Measurements from ENCODE around the gene FHAD1. TPM values are rescaled to one million over a fixed set of nuclear protein-coding genes. Genes with fewer than 3 reads are reported as not detected.

The FHAD1 gene
- total RNA-seq, 2 experiments from 2014 or later: not detected

DNA sequence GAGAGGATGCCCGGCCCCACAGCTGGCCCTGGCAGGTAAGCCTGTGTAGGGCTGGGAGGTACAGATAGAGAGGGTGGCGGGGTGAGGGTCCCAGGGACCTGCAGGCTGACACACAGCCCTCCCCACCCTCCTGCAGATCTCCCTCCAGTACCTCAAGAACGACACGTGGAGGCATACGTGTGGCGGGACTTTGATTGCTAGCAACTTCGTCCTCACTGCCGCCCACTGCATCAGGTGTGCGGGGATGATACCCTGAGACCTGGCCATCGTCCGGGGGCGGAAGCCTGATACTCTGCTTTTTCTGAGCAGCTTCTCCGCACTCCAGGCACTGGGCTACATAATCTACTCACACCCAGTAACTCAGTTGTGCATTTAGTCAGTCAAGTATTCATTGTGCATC, 193.3 kb downstream of the FHAD1 start:
- ChIA-PET CTCF (interaction anchor here (1.8 kb wide), 1 partner anchor 9 kb away, joined by 8 read pairs; no protein-coding TSS in a partner anchor), POLR2A (no interaction called here)
- Mint-ChIP-seq H3K27ac (no peak overlapping the region), H3K9me3 (no peaks in the 10 kb centered on the region), H3K4me1 (ENCODE audit: low read depth) (no peaks in the 10 kb centered on the region), H3K36me3 (no peaks in the 10 kb centered on the region), H3K4me3 (no peak overlapping the region), H3K27me3 (no peaks in the 10 kb centered on the region)
- intact Hi-C loops (cut with micrococcal nuclease): no loop called here
- DNase-seq: no peak

GRCh38 chr1:15441247-15441646, 194.2 kb downstream of the FHAD1 start:
- H3K27ac Mint-ChIP-seq: no peak overlapping the region
- H3K9me3 Mint-ChIP-seq: no peaks in the 10 kb centered on the region
- DNase-seq: no peak
- H3K4me1 Mint-ChIP-seq (ENCODE audit: low read depth): no peaks in the 10 kb centered on the region
- peaks cover 2% of the 10 kb centered on the region for H3K27me3 Mint-ChIP-seq
- ChIA-PET CTCF (interaction anchor here (0.6 to 1.8 kb wide), 2 partner anchors 10 to 64 kb away, joined by 3 to 8 read pairs; no protein-coding TSS in a partner anchor), POLR2A (no interaction called here)
- intact Hi-C loops (cut with micrococcal nuclease): no loop called here
- no peaks in the 10 kb centered on the region for H3K36me3 Mint-ChIP-seq
- H3K4me3 Mint-ChIP-seq: no peak overlapping the region

DNA sequence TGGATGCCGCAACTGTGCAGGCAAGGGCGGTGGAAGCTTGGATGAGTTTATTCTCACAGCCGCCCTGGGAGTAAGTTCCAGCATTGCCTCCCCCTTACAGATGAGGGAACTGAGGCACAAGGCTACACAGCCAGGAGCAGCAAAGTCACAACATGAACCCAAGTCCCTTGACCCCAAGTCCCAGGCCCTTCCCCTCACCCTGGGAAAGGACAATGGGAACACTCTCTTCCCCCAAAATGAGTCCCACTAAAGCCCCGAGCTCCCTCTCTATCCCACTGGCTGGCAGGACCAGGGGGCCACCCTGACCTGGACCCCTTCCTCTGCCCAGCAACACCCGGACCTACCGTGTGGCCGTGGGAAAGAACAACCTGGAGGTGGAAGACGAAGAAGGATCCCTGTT, 195.1 kb downstream of the FHAD1 start:
- no peak overlapping the region for H3K27ac Mint-ChIP-seq
- H3K4me3 Mint-ChIP-seq: no peak overlapping the region
- H3K36me3 Mint-ChIP-seq: no peaks in the 10 kb centered on the region
- intact Hi-C loops (cut with micrococcal nuclease): no loop called here
- CTCF ChIA-PET: interaction anchor here (1.8 kb wide), 1 partner anchor 11 kb away, joined by 8 read pairs; no protein-coding TSS in a partner anchor
- no peaks in the 10 kb centered on the region for H3K9me3 Mint-ChIP-seq
- no peaks in the 10 kb centered on the region for H3K4me1 Mint-ChIP-seq (ENCODE audit: low read depth)
- no peak for DNase-seq
- peaks cover 2% of the 10 kb centered on the region for H3K27me3 Mint-ChIP-seq
- POLR2A ChIA-PET: no interaction called here

- Mint-ChIP-seq H3K27ac (no peak overlapping the region), H3K9me3 (no peaks in the 10 kb centered on the region), H3K27me3 (peaks cover 2% of the 10 kb centered on the region), H3K4me3 (no peak overlapping the region), H3K36me3 (no peaks in the 10 kb centered on the region), H3K4me1 (ENCODE audit: low read depth) (no peaks in the 10 kb centered on the region)
- DNase-seq: no peak
- intact Hi-C loops (cut with micrococcal nuclease): no loop called here
- CTCF ChIA-PET: interaction anchor here (1.1 to 1.8 kb wide), 3 partner anchors 11 to 119 kb away, joined by 4 to 5 read pairs (median 4); no protein-coding TSS in a partner anchor
- POLR2A ChIA-PET: no interaction called here
Observed at GRCh38 chr1:15442759-15443158, 195.7 kb downstream of the FHAD1 start.

GRCh38 chr1:15443281-15443680, 196.3 kb downstream of the FHAD1 start:
- ChIA-PET POLR2A (no interaction called here), CTCF (interaction anchor here (1.1 to 1.8 kb wide), 3 partner anchors 11 to 120 kb away, joined by 4 to 5 read pairs (median 4); no protein-coding TSS in a partner anchor)
- intact Hi-C loops (cut with micrococcal nuclease): no loop called here
- DNase-seq: no peak
- H3K4me1 Mint-ChIP-seq (ENCODE audit: low read depth): no peaks in the 10 kb centered on the region
- H3K36me3 Mint-ChIP-seq: no peaks in the 10 kb centered on the region
- no peak overlapping the region for H3K4me3 Mint-ChIP-seq
- no peaks in the 10 kb centered on the region for H3K9me3 Mint-ChIP-seq
- peaks cover 2% of the 10 kb centered on the region for H3K27me3 Mint-ChIP-seq
- H3K27ac Mint-ChIP-seq: no peak overlapping the region

DNA sequence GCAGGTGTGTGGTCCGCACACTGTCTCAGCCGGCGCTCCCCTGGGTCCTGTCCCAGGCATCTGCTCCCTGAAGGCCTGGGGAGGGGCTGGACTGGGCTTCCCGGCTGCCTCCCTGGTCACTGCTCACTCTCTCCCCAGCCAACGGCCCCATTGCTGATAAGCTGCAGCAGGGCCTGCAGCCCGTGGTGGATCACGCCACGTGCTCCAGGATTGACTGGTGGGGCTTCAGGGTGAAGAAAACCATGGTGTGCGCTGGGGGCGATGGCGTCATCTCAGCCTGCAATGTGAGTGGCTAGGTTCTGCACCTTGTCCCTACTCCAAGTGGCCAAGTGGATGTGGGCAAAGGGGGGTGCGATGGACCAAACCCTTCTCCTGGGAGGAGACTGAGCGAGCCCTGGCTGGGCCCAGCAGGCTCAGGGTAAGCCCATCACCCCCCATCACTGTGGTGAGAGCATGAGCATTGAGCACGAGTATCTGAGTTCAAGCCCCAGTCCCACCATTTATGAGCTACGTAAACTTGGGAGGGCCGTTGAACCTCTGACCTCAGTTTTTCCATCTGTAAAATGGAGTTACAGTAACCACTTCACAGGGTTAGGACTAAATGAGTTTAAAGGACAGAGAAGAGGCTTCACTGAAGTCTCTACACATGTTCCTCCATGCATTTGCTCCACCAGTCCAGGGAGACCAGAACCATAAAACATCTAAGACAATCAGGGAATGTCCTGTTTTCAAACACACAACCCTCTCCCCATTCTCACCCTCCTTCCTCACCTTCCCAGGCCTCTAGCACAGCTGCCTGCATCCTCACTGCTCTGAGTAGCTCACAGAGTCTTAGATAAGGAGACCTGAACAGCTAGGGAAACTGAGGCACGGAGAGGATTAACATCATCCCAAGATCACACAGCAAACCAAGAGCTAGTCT, 197.7 kb downstream of the FHAD1 start:
- no peak overlapping the region for H3K4me3 Mint-ChIP-seq

DNA sequence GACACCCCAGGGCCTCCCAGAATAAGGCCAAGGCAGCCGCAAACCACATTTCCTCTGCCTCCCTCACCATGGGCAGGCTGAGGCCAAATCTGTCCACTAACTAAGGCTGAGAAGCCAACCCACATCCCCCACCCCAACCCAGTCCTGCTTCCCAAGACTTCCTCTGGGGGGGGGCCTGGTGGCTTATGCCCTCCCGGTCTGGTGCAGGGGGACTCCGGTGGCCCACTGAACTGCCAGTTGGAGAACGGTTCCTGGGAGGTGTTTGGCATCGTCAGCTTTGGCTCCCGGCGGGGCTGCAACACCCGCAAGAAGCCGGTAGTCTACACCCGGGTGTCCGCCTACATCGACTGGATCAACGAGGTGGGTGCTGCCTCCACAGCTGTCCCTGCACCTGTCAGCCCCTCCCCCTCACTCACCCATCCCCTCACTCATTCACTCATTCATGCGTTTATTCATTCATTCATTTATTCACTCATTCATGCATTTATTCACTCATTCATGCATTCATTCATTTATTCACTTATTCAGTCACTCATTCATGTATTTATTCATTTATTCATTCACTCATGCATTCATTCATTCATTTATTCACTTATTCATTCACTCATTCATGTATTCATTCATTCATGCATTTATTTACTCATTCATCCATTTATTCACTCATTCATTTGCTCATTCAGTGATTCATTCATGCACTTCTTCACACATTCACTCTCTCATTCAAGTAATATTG, 198.5 kb downstream of the FHAD1 start:
- ChIA-PET POLR2A (no interaction called here), CTCF (interaction anchor here (1.3 to 1.4 kb wide), 2 partner anchors 121 to 122 kb away, joined by 3 read pairs; no protein-coding TSS in a partner anchor)
- Mint-ChIP-seq H3K4me3 (no peak overlapping the region), H3K9me3 (no peaks in the 10 kb centered on the region), H3K4me1 (ENCODE audit: low read depth) (no peaks in the 10 kb centered on the region), H3K27ac (no peak overlapping the region), H3K36me3 (no peaks in the 10 kb centered on the region), H3K27me3 (peaks cover 2% of the 10 kb centered on the region)
- no peak for DNase-seq
- intact Hi-C loops (cut with micrococcal nuclease): no loop called here

More for the DNA sequence above, 197.7 kb downstream of the FHAD1 start:
- intact Hi-C loops (cut with micrococcal nuclease): no loop called here
- H3K27me3 Mint-ChIP-seq: peaks cover 2% of the 10 kb centered on the region
- DNase-seq: no peak
- no peaks in the 10 kb centered on the region for H3K9me3 Mint-ChIP-seq
- no peaks in the 10 kb centered on the region for H3K36me3 Mint-ChIP-seq
- POLR2A ChIA-PET: no interaction called here
- CTCF ChIA-PET: interaction anchor here (1.3 to 1.8 kb wide), 3 partner anchors 120 to 122 kb away, joined by 3 to 4 read pairs (median 3); no protein-coding TSS in a partner anchor
- H3K4me1 Mint-ChIP-seq (ENCODE audit: low read depth): no peaks in the 10 kb centered on the region
- H3K27ac Mint-ChIP-seq: no peak overlapping the region

DNA sequence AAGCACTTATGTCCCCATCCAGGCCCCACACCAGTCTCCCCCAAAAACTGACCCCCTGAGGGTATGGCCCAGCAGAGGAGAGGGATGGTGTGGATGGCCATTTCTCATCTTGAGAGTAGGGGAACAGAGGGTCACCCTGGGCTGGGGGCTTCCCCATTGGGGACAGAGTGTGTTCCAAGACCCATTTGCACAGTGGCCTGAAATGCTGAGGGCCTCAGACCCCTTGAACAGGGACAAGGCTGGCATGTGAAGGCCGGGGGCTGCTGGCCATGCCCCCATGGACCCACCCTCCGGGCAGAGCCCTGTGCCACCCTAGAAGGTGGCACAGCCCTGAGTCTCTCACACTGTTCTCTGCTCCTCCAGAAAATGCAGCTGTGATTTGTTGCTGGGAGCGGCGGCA, 199.2 kb downstream of the FHAD1 start:
- POLR2A ChIA-PET: no interaction called here
- H3K36me3 Mint-ChIP-seq: no peaks in the 10 kb centered on the region
- CTCF ChIA-PET: no interaction called here
- H3K27ac Mint-ChIP-seq: no peak overlapping the region
- H3K4me1 Mint-ChIP-seq (ENCODE audit: low read depth): no peaks in the 10 kb centered on the region
- no peak overlapping the region for H3K4me3 Mint-ChIP-seq
- intact Hi-C loops (cut with micrococcal nuclease): no loop called here
- DNase-seq: no peak
- H3K27me3 Mint-ChIP-seq: peaks cover 4% of the 10 kb centered on the region
- H3K9me3 Mint-ChIP-seq: no peaks in the 10 kb centered on the region

Other genes with a start within 250 kb of the FHAD1 start
- gene TMEM51, start 93.5 kb upstream of the FHAD1 start, total RNA-seq: not detected
- 10 to 100 TPM; 60.4 to 61.3 TPM for gene EFHD2, start 162.7 kb downstream of the FHAD1 start, total RNA-seq
- gene CTRC, start 191.2 kb downstream of the FHAD1 start, total RNA-seq: under 1 TPM in 1 of 2 experiments, not detected in 1; 0.31 TPM
- not detected for gene CELA2A, start 209.5 kb downstream of the FHAD1 start, total RNA-seq
- not detected for gene CELA2B, start 228.9 kb downstream of the FHAD1 start, total RNA-seq